GM23248 (cell line): ENCODE measurements around the gene ARL13B. TPM values are rescaled to one million over a fixed set of nuclear protein-coding genes. Genes with fewer than 3 reads are reported as not detected.
A peak's percentile ranks its signal among the peaks of the same experiment; 100 is the strongest.

Experiments
- DNase-seq: peaks from one replicate; pipeline ENCODE4 v3.0.0-alpha.2; 2015
- H2AFZ ChIP-seq: fragments of 200-600 bp; sonication (generic); 2 replicates; pipeline ENCODE4 v1.6.1; 2016; ENCODE audit warnings: antibody characterized with exemption
- H3F3A ChIP-seq: fragments of 200-600 bp; sonication (generic); 2 replicates; pipeline ENCODE4 v1.6.1; 2016; ENCODE audit warnings: mild to moderate bottlenecking, antibody characterized with exemption, mixed run types; ENCODE audit not compliant: insufficient read depth
- H3K27ac ChIP-seq: fragments of 200-600 bp; sonication (generic); 2 replicates; pipeline ENCODE4 v1.5.1; 2016; ENCODE audit warnings: mild to moderate bottlenecking
- H3K27me3 ChIP-seq: fragments of 200-600 bp; sonication (generic); replicated peaks from 2 replicates; pipeline ENCODE4 v1.6.1; 2016; ENCODE audit warnings: mild to moderate bottlenecking; ENCODE audit not compliant: insufficient read depth
- H3K36me3 ChIP-seq: fragments of 200-600 bp; sonication (generic); 2 replicates; pipeline ENCODE4 v1.6.1; 2016; ENCODE audit warnings: low read depth, mild to moderate bottlenecking
- H3K4me1 ChIP-seq: fragments of 200-600 bp; sonication (generic); 2 replicates; pipeline ENCODE4 v1.6.1; 2016; ENCODE audit warnings: mild to moderate bottlenecking; ENCODE audit not compliant: insufficient read depth
- H3K4me2 ChIP-seq: fragments of 200-600 bp; sonication (generic); one replicate; pipeline ENCODE4 v1.6.1; 2016; ENCODE audit warnings: mild to moderate bottlenecking; ENCODE audit not compliant: unreplicated experiment
- H3K4me3 ChIP-seq: fragments of 200-600 bp; sonication (generic); 2 replicates; pipeline ENCODE4 v1.5.1; 2016; ENCODE audit warnings: mild to moderate bottlenecking
- H3K79me2 ChIP-seq: fragments of 200-600 bp; sonication (generic); 2 replicates; pipeline ENCODE4 v1.6.1; 2016; ENCODE audit warnings: mild to moderate bottlenecking; ENCODE audit not compliant: insufficient read depth
- H3K9ac ChIP-seq: fragments of 200-600 bp; sonication (generic); 2 replicates; pipeline ENCODE4 v1.6.1; 2016; ENCODE audit warnings: mild to moderate bottlenecking
- H3K9me2 ChIP-seq: fragments of 200-600 bp; sonication (generic); 2 replicates; pipeline ENCODE4 v1.6.1; 2016; ENCODE audit warnings: mixed run types, mild to moderate bottlenecking, moderate library complexity; ENCODE audit not compliant: insufficient read depth
- H3K9me3 ChIP-seq: fragments of 200-600 bp; sonication (generic); one replicate; pipeline ENCODE4 v1.6.1; 2017; ENCODE audit warnings: low read depth
- H4K20me1 ChIP-seq: fragments of 200-600 bp; sonication (generic); 2 replicates; pipeline ENCODE4 v1.6.0; 2016; ENCODE audit not compliant: insufficient read depth
- EZH2 ChIP-seq: fragments of 200-600 bp; sonication (generic); IDR thresholded peaks from 2 replicates; pipeline ENCODE4 v1.6.1; 2018; ENCODE audit warnings: antibody characterized with exemption, mild to moderate bottlenecking; ENCODE audit not compliant: insufficient read depth, poor library complexity, severe bottlenecking
- EZH2phosphoT487 ChIP-seq: fragments of 200-600 bp; sonication (generic); IDR thresholded peaks from 2 replicates; pipeline ENCODE4 v1.6.1; 2018; ENCODE audit warnings: antibody characterized with exemption, moderate library complexity, mild to moderate bottlenecking, low read depth; ENCODE audit not compliant: insufficient read depth
- WGBS, 2 experiments: methylation state at CpG; one replicate each; pipeline ENCODE4 v1.1.6; 2015 to 2017; ENCODE audit warnings: low lambda C conversion rate in 2 of 2, low coverage in 1 of 2; ENCODE audit errors: missing lambda C conversion rate in 2 of 2; 5-methylcytosine and 5-hydroxymethylcytosine counted together
- in situ Hi-C: fragments of 300-500 bp; cut with MboI; formaldehyde crosslinking; loops from 2 replicates; pipeline ENCODE4 v1.15.0; 2020
- polyA plus RNA-seq: library from polyadenylated mRNA; unstranded; fragments of >200 nt; fragmentation: Nextera tagmentation; extraction: Ambion mirVana; gene quantifications from 2 replicates; pipeline ENCODE4 v1.2.1, GENCODE V29; 2016
- total RNA-seq: library from RNA; depleted of rRNA; stranded (reverse); fragments of >200 nt; shearing (Covaris generic); gene quantifications from 2 replicates; pipeline ENCODE4 v1.2.3, GENCODE V29; 2014

Gene ARL13B
- total and polyA plus RNA-seq, 2 experiments from 2014 or later, result 15.0 to 16.9 TPM

DNA sequence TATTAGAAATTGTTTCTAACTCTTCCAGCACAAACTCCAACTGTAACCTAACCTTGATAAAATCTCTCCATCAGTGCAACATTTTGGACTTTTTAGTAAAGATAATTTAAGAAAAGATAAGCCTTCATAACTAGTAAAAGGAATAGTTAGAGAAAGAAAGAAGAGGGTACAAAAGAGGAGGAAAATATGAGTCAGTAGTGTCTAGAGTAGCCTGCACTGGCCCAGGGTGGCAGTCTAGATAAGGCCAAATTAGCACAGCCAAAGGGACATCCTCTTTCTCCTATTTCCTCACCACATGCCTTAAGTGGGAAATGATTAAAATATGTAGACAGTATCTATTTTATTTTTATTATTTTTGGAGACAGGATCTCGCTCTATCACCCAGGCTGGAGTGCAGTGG lies 10.0 kb upstream of the ARL13B start:
- H3K4me3 ChIP-seq, result no peak overlapping the region

GRCh38 chr3:93973131-93974126 lies 6.5 kb upstream of the ARL13B start, which contains the start of gene PROS1:
TSS of gene PROS1 (minus strand) at chr3:93973896. CDS start at chr3:93973749, 147 bp downstream.
- Histone ChIP-seq H3K79me2 (no peaks in the 10 kb centered on the region), H3K27me3 (no peaks in the 10 kb centered on the region), H3K4me1 (peaks cover 16% of the 10 kb centered on the region), H3K9me2 (no peaks in the 10 kb centered on the region), H3K36me3 (no peaks in the 10 kb centered on the region), H3K4me3 (peak within 1 kb of the TSS; percentile 79), H2AFZ (peak within 1 kb of the TSS; percentile 99), H3F3A (peaks cover 12% of the 10 kb centered on the region; the same call in 1 of the 2 replicates), H3K9me3 (no peaks in the 10 kb centered on the region), H3K9ac (peak within 1 kb of the TSS; percentile 89), H3K27ac (peak within 1 kb of the TSS; percentile 88), H4K20me1 (no peaks in the 10 kb centered on the region), H3K4me2 (peak within 1 kb of the TSS; percentile 81)
- DNase-seq, result peak; percentile 90
- in situ Hi-C loops, result no loop called here
- WGBS, 2 experiments, result 2 to 3% methylated on average over 52 of the region's 53 CpGs
- TF ChIP-seq EZH2phosphoT487 (no peak), EZH2 (no peak)

More for the DNA sequence above, 10.0 kb upstream of the ARL13B start:
- H4K20me1 ChIP-seq, result no peaks in the 10 kb centered on the region
- no peak overlapping the region for H3K4me2 ChIP-seq
- no peaks in the 10 kb centered on the region for H3K9me3 ChIP-seq
- H3K27ac ChIP-seq, result no peak overlapping the region
- H3K36me3 ChIP-seq, result no peaks in the 10 kb centered on the region
- no peaks in the 10 kb centered on the region for H3K9me2 ChIP-seq
- H3K9ac ChIP-seq, result no peak overlapping the region
- no peak overlapping the region; the same call in 1 of the 2 replicates for H2AFZ ChIP-seq
- no peaks in the 10 kb centered on the region for H3K79me2 ChIP-seq
- H3K4me1 ChIP-seq, result peaks cover 16% of the 10 kb centered on the region
- WGBS, 2 experiments, result 100% methylated on average over 1 of the region's 1 CpG
- in situ Hi-C loops, result no loop called here
- peak; percentile 21 for DNase-seq
- no peaks in the 10 kb centered on the region for H3K27me3 ChIP-seq
- H3F3A ChIP-seq, result peaks cover 12% of the 10 kb centered on the region; the same call in 1 of the 2 replicates
- TF ChIP-seq EZH2 (no peak), EZH2phosphoT487 (no peak)

- WGBS, 2 experiments, result 94 to 97% methylated on average over 13 of the region's 13 CpGs
- peaks cover 60% of the 10 kb centered on the region for H3K79me2 ChIP-seq
- in situ Hi-C loops, result no loop called here
Observed at GRCh38 chr3:93981649-93982048, 1.7 kb downstream of the ARL13B start.

GRCh38 chr3:93983408-93983807 lies 3.5 kb downstream of the ARL13B start:
- no peak overlapping the region for H3K4me3 ChIP-seq
- 98 to 99% methylated on average over 3 of the region's 3 CpGs for WGBS, 2 experiments
- H3K27ac ChIP-seq, result no peak overlapping the region
- TF ChIP-seq EZH2, result no peak
- no peak for TF ChIP-seq EZH2phosphoT487
- H3K9me2 ChIP-seq, result no peaks in the 10 kb centered on the region
- peaks cover 18% of the 10 kb centered on the region for H3K4me1 ChIP-seq
- no peak overlapping the region for H2AFZ ChIP-seq
- H3K9me3 ChIP-seq, result no peaks in the 10 kb centered on the region
- H4K20me1 ChIP-seq, result no peaks in the 10 kb centered on the region
- no peaks in the 10 kb centered on the region for H3K27me3 ChIP-seq
- H3K36me3 ChIP-seq, result no peaks in the 10 kb centered on the region
- H3K79me2 ChIP-seq, result peaks cover 74% of the 10 kb centered on the region
- H3F3A ChIP-seq, result peaks cover 16% of the 10 kb centered on the region
- no peak overlapping the region for H3K4me2 ChIP-seq
- in situ Hi-C loops, result no loop called here
- no peak overlapping the region for H3K9ac ChIP-seq
- DNase-seq, result no peak

More at GRCh38 chr3:93981649-93982048, 1.7 kb downstream of the ARL13B start:
- no peak overlapping the region for H3K9ac ChIP-seq
- H3K27ac ChIP-seq, result no peak overlapping the region
- H3K4me1 ChIP-seq, result peaks cover 11% of the 10 kb centered on the region
- no peaks in the 10 kb centered on the region for H3K9me3 ChIP-seq
- TF ChIP-seq EZH2 (no peak), EZH2phosphoT487 (no peak)
- H3K9me2 ChIP-seq, result no peaks in the 10 kb centered on the region
- no peaks in the 10 kb centered on the region for H3K36me3 ChIP-seq
- peak overlapping the region; percentile 90 for H3K4me2 ChIP-seq
- no peaks in the 10 kb centered on the region for H4K20me1 ChIP-seq
- peaks cover 11% of the 10 kb centered on the region for H3F3A ChIP-seq
- no peak overlapping the region for H2AFZ ChIP-seq
- no peak for DNase-seq
- no peaks in the 10 kb centered on the region for H3K27me3 ChIP-seq
- peak overlapping the region; percentile 89 for H3K4me3 ChIP-seq
